ENCODE measurements around the gene ZFYVE27.

DNA sequence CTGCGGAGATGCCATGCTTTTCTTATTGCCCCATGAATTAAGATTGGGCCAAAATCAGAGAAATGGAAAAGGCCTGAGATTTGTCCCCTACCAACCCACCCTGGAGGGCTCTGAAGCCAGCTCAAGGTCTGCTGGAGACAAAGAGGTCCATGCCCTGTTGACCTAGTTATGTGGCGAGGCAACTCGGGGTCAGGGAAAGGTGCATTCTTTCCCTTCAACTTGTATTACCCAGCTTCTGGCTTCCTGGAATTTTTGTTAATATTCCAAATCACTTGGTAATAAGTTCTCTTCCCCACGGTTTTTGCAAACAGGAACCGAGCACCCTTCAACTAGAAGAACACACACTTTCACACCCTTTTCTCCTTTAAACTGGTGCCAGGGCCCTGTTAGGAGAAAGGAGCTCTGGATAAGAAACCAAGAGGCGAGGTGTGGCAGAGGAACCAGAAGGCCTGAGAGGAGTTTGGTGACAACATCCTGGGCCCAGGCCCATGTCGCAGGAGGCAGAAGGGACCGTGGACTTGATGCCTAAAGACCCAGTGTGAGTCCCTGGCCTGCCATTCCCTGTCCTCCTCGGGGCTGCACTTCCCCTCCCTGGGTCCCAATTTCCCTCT is 47.4 kb downstream of the ZFYVE27 start:
- TF ChIP-seq, protein P1, sequence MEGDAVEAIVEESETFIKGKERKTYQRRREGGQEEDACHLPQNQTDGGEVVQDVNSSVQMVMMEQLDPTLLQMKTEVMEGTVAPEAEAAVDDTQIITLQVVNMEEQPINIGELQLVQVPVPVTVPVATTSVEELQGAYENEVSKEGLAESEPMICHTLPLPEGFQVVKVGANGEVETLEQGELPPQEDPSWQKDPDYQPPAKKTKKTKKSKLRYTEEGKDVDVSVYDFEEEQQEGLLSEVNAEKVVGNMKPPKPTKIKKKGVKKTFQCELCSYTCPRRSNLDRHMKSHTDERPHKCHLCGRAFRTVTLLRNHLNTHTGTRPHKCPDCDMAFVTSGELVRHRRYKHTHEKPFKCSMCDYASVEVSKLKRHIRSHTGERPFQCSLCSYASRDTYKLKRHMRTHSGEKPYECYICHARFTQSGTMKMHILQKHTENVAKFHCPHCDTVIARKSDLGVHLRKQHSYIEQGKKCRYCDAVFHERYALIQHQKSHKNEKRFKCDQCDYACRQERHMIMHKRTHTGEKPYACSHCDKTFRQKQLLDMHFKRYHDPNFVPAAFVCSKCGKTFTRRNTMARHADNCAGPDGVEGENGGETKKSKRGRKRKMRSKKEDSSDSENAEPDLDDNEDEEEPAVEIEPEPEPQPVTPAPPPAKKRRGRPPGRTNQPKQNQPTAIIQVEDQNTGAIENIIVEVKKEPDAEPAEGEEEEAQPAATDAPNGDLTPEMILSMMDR (IDR thresholded peaks at IDR 0.05), result no peak
- no peak for TF ChIP-seq POLR2A (IDR thresholded peaks at IDR 0.05)
